Lower leg skin (tissue), 3 donors: ENCODE results near the gene PLPP4.

ENCODE experiments used
- CTCF ChIP-seq, 3 donors: fragments of 450-650 bp; IDR thresholded peaks; one replicate each; pipeline ENCODE4 v1.5.1; 2016; ENCODE audit warnings: antibody characterized with exemption in 3 of 3, mild to moderate bottlenecking in 3 of 3, moderate library complexity in 2 of 3
- POLR2A ChIP-seq, 2 donors: fragments of 450-650 bp; IDR thresholded peaks; one replicate each; pipeline ENCODE4 v1.6.1; 2016 to 2017; ENCODE audit warnings: antibody characterized with exemption in 2 of 2, mild to moderate bottlenecking in 1 of 2, moderate library complexity in 1 of 2

GRCh38 chr10:120597902-120598301 is 140.9 kb downstream of the PLPP4 start:
- TF ChIP-seq CTCF (IDR thresholded peaks at IDR 0.05) (no peak), POLR2A (IDR thresholded peaks at IDR 0.05) (no peak)
